HCT116 (cell line): ENCODE data around the gene SOX6. TPM values are rescaled to one million over a fixed set of nuclear protein-coding genes. Genes with fewer than 3 reads are reported as not detected.

Experiments
- ATAC-seq: fragments of 200-7000 bp; cut with Tn5 transposase; 2 replicates; pipeline ENCODE4 v1.9.1; 2020; ENCODE audit warnings: mild to moderate bottlenecking, moderate library complexity
- BruUV-seq: library from RNA; stranded (reverse); fragments of 400-500 nt; replicated peaks from 2 replicates; lab custom pipeline; 2021; lab: Mats Ljungman, UMichigan
- CTCF ChIA-PET: fragments of 300-600 bp; sonication (Branson Sonifier 250); formaldehyde crosslinking; loops from one replicate; lab custom pipeline; 2021; ENCODE audit warnings: antibody characterized with exemption; lab: Charles Lee
- POLR2A ChIA-PET: fragments of 300-600, 350-600 bp; sonication (Branson Sonifier 250); formaldehyde crosslinking; loops from one replicate; lab custom pipeline; 2021; ENCODE audit warnings: antibody characterized with exemption; lab: Charles Lee
- RAD21 ChIA-PET, 2 experiments: fragments of 300-600 bp; sonication (Branson Sonifier 250); formaldehyde crosslinking; loops; one replicate each; lab custom pipeline; 2023; ENCODE audit warnings: low total read pairs in 2 of 2; ENCODE audit not compliant: uncharacterized antibody in 2 of 2, unreplicated experiment in 2 of 2, low non-redundant PET in 1 of 2; lab: Charles Lee
- DNase-seq: peaks from one replicate; pipeline ENCODE4 v3.0.0-alpha.2; 2010; ENCODE audit warnings: low read depth, low spot score
- H2AFZ ChIP-seq: fragments of 200-600 bp; shearing (Covaris generic), sonication (generic); 2 replicates; pipeline ENCODE4 v1.6.1; 2017; ENCODE audit warnings: low read depth, mixed run types, mixed read lengths, antibody characterized with exemption, low read length; ENCODE audit not compliant: poor library complexity, severe bottlenecking
- H3K27ac ChIP-seq: 2 replicates; pipeline ENCODE4 v1.5.1; 2012; ENCODE audit warnings: low read depth, low read length
- H3K27me3 ChIP-seq: fragments of 200-600 bp; sonication (generic); 2 replicates; pipeline ENCODE4 v1.6.1; 2016; ENCODE audit warnings: mixed run types, low read length, mixed read lengths; ENCODE audit not compliant: insufficient read depth
- H3K36me3 ChIP-seq, 2 experiments: fragments of 200-500 bp in 1 of 2; fragments of 200-600 bp in 1 of 2; sonication (Bioruptor generic) in 1 of 2; sonication (generic) in 1 of 2; 2 replicates each; pipeline versions ENCODE4 v1.5.1 to v1.6.1; 2014 to 2016; ENCODE audit warnings: low read length in 2 of 2, inconsistent platforms in 1 of 2, mixed read lengths in 1 of 2, mixed run types in 1 of 2; ENCODE audit not compliant: insufficient read depth in 2 of 2, control insufficient read depth in 1 of 2
- H3K4me1 ChIP-seq, 2 experiments: fragments of 200-600 bp in 1 of 2; sonication (generic) in 1 of 2; 2 replicates each; pipeline versions ENCODE4 v1.5.1 to v1.6.1; 2012 to 2017; ENCODE audit warnings: low read length in 2 of 2, inconsistent platforms in 1 of 2, mild to moderate bottlenecking in 1 of 2, mixed read lengths in 1 of 2, mixed run types in 1 of 2, moderate library complexity in 1 of 2; ENCODE audit not compliant: insufficient read depth in 2 of 2, control insufficient read depth in 1 of 2
- H3K4me2 ChIP-seq: fragments of 200-600 bp; sonication (generic); 2 replicates; pipeline ENCODE4 v1.6.1; 2017; ENCODE audit warnings: mixed run types, low read length, mixed read lengths
- H3K4me3 ChIP-seq, 2 experiments: fragments of 200-600 bp in 1 of 2; sonication (generic) in 1 of 2; replicated peaks in 1 of 2; 2 replicates each; pipeline ENCODE4 v1.5.1; 2011 to 2016; ENCODE audit warnings: low read length in 2 of 2, control low read depth in 1 of 2, low read depth in 1 of 2, mild to moderate bottlenecking in 1 of 2, mixed read lengths in 1 of 2, mixed run types in 1 of 2
- H3K79me2 ChIP-seq: fragments of 200-600 bp; sonication (generic); 2 replicates; pipeline ENCODE4 v1.6.1; 2017; ENCODE audit warnings: mild to moderate bottlenecking, mixed run types, low read length, moderate library complexity, mixed read lengths; ENCODE audit not compliant: insufficient read depth
- H3K9ac ChIP-seq: fragments of 200-600 bp; sonication (generic); 2 replicates; pipeline ENCODE4 v1.6.1; 2016; ENCODE audit warnings: low read length, mixed read lengths
- H3K9me2 ChIP-seq: fragments of 200-600 bp; sonication (generic), shearing (Covaris generic); 2 replicates; pipeline ENCODE4 v1.6.1; 2017; ENCODE audit warnings: mixed run types, mild to moderate bottlenecking, moderate library complexity; ENCODE audit not compliant: insufficient read depth
- H3K9me3 ChIP-seq, 2 experiments: fragments of 200-500 bp in 1 of 2; fragments of 200-600 bp in 1 of 2; sonication (Bioruptor generic) in 1 of 2; sonication (generic) in 1 of 2; 2 replicates each; pipeline ENCODE4 v1.6.1; 2014 to 2017; ENCODE audit warnings: low read length in 2 of 2, mixed read lengths in 2 of 2, inconsistent platforms in 1 of 2, low read depth in 1 of 2, mild to moderate bottlenecking in 1 of 2, mixed run types in 1 of 2, moderate library complexity in 1 of 2; ENCODE audit not compliant: control insufficient read depth in 1 of 2, insufficient read depth in 1 of 2
- H4K20me1 ChIP-seq: fragments of 200-600 bp; sonication (generic), shearing (Covaris generic); 2 replicates; pipeline ENCODE4 v1.6.1; 2017; ENCODE audit warnings: mixed run types, mild to moderate bottlenecking, moderate library complexity; ENCODE audit not compliant: insufficient read depth
- ATF3 ChIP-seq: IDR thresholded peaks from 2 replicates; pipeline ENCODE4 v1.6.1; 2012
- EZH2 ChIP-seq: fragments of 200-600 bp; sonication (generic); IDR thresholded peaks from 2 replicates; pipeline ENCODE4 v1.6.1; 2017; ENCODE audit warnings: antibody characterized with exemption, mixed run types
- EZH2phosphoT487 ChIP-seq: fragments of 200-600 bp; IDR thresholded peaks from 2 replicates; pipeline ENCODE4 v1.6.1; 2018; ENCODE audit warnings: antibody characterized with exemption, borderline replicate concordance
- FOSL1 ChIP-seq: IDR thresholded peaks from 2 replicates; pipeline ENCODE4 v1.6.1; 2012; ENCODE audit warnings: low read depth
- MAX ChIP-seq: IDR thresholded peaks from 2 replicates; pipeline ENCODE4 v1.6.1; 2012
- POLR2A ChIP-seq: IDR thresholded peaks from 2 replicates; pipeline ENCODE4 v1.7.0; 2011; ENCODE audit warnings: borderline replicate concordance; ENCODE audit not compliant: insufficient read depth, insufficient read length; ENCODE audit errors: extremely low read depth
- POLR2AphosphoS5 ChIP-seq: IDR thresholded peaks from 2 replicates; pipeline ENCODE4 v1.6.1; 2011; ENCODE audit warnings: mild to moderate bottlenecking, low read depth, low read length, moderate library complexity
- RAD21 ChIP-seq: IDR thresholded peaks from 2 replicates; pipeline ENCODE4 v1.6.1; 2012; ENCODE audit warnings: low read depth, mild to moderate bottlenecking
- REST ChIP-seq: IDR thresholded peaks from 2 replicates; pipeline ENCODE4 v1.6.1; 2012; ENCODE audit warnings: low read depth
- SIN3A ChIP-seq: IDR thresholded peaks from 2 replicates; pipeline ENCODE4 v1.6.1; 2012; ENCODE audit warnings: low read depth
- SP1 ChIP-seq: IDR thresholded peaks from 2 replicates; pipeline ENCODE4 v1.6.1; 2012; ENCODE audit warnings: low read depth
- YY1 ChIP-seq: IDR thresholded peaks from 2 replicates; pipeline ENCODE4 v1.6.1; 2011; ENCODE audit warnings: low read length, low read depth, moderate library complexity, mild to moderate bottlenecking; ENCODE audit not compliant: insufficient replicate concordance; ENCODE audit errors: extremely low read depth
- ZBTB33 ChIP-seq: IDR thresholded peaks from 2 replicates; pipeline ENCODE4 v1.6.1; 2011; ENCODE audit warnings: mild to moderate bottlenecking, low read length, moderate library complexity; ENCODE audit not compliant: insufficient replicate concordance; ENCODE audit errors: extremely low read depth
- ZNF274 ChIP-seq: fragments of 200-500 bp; sonication (Bioruptor generic); IDR thresholded peaks from 2 replicates; pipeline ENCODE4 v1.6.1; 2014; ENCODE audit warnings: mild to moderate bottlenecking, low read depth, low read length, inconsistent platforms
- intact Hi-C: fragments of 100-400 bp; cut with micrococcal nuclease; formaldehyde crosslinking; loops from 2 replicates; pipeline ENCODE4 v1.10.0; 2022
- total RNA-seq: library from RNA; stranded (reverse); gene quantifications from one replicate; pipeline ENCODE4 v1.2.1, GENCODE V29; 2021; ENCODE audit not compliant: unreplicated experiment

Gene SOX6
- total RNA-seq, 1 experiment from 2014 or later = 0.81 TPM

- ChIA-PET CTCF (no interaction called here), POLR2A (no interaction called here), RAD21 (no interaction called here)
- Histone ChIP-seq H3K79me2 (no peaks in the 10 kb centered on the region), H3K9me3 (no peaks in the 10 kb centered on the region), H3K27me3 (peaks cover 10% of the 10 kb centered on the region; the same call in 1 of the 2 replicates), H3K4me3 (no peak overlapping the region), H2AFZ (no peak overlapping the region), H3K4me1 (no peaks in the 10 kb centered on the region), H3K9ac (no peak overlapping the region), H3K27ac (no peak overlapping the region), H3K4me2 (no peak overlapping the region), H3K9me2 (no peaks in the 10 kb centered on the region; the same call in 1 of the 2 replicates), H4K20me1 (no peaks in the 10 kb centered on the region), H3K36me3 (no peaks in the 10 kb centered on the region)
- intact Hi-C loops = no loop called here
- no peak for TF ChIP-seq EZH2
- ATAC-seq = no peak
- no TSS peak for BruUV-seq
- DNase-seq = no peak
Observed at GRCh38 chr11:16382638-16383380, 26.5 kb upstream of the SOX6 start.

GRCh38 chr11:16382186-16382585 lies 25.8 kb upstream of the SOX6 start:
- Histone ChIP-seq H3K27me3 (peaks cover 10% of the 10 kb centered on the region; the same call in 1 of the 2 replicates), H3K27ac (no peak overlapping the region), H2AFZ (no peak overlapping the region), H3K79me2 (no peaks in the 10 kb centered on the region), H4K20me1 (no peaks in the 10 kb centered on the region), H3K4me2 (no peak overlapping the region), H3K9me3 (no peaks in the 10 kb centered on the region), H3K4me1 (no peaks in the 10 kb centered on the region), H3K36me3 (no peaks in the 10 kb centered on the region), H3K4me3 (no peak overlapping the region), H3K9ac (no peak overlapping the region), H3K9me2 (no peaks in the 10 kb centered on the region; the same call in 1 of the 2 replicates)
- POLR2A ChIA-PET = no interaction called here
- CTCF ChIA-PET = no interaction called here
- DNase-seq (no peak), ATAC-seq (no peak)
- intact Hi-C loops = no loop called here
- no TSS peak for BruUV-seq
- RAD21 ChIA-PET = no interaction called here
- TF ChIP-seq SIN3A (no peak), ZNF274 (no peak), EZH2 (no peak), FOSL1 (no peak), RAD21 (no peak), YY1 (no peak), EZH2phosphoT487 (no peak), ATF3 (no peak), SP1 (no peak), POLR2AphosphoS5 (no peak), POLR2A (no peak), REST (no peak), MAX (no peak), ZBTB33 (no peak)
